GM23338 (cell line): ENCODE data around the gene RFX2. TPM values are rescaled to one million over a fixed set of nuclear protein-coding genes. Genes with fewer than 3 reads are reported as not detected.

Experiments
- ATAC-seq: fragments of 200-7000 bp; cut with Tn5 transposase; 3 replicates; pipeline ENCODE4 v1.9.1; 2020
- DNase-seq: peaks from one replicate; pipeline ENCODE4 v3.0.0-alpha.2; 2015; ENCODE audit warnings: low spot score
- H2AFZ ChIP-seq: fragments of 200-600 bp; sonication (generic); 2 replicates; pipeline ENCODE4 v1.8.0; 2016; ENCODE audit warnings: antibody characterized with exemption, mild to moderate bottlenecking, moderate library complexity
- H3F3A ChIP-seq: fragments of 200-600 bp; sonication (generic); replicated peaks from 2 replicates; pipeline ENCODE4 v1.8.0; 2017; ENCODE audit warnings: antibody characterized with exemption, mixed run types, low read depth
- H3K27ac ChIP-seq: fragments of 200-600 bp; sonication (generic); 2 replicates; pipeline ENCODE4 v1.6.1; 2016; ENCODE audit warnings: low read depth
- H3K27me3 ChIP-seq: fragments of 200-600 bp; sonication (generic); 2 replicates; pipeline ENCODE4 v1.8.0; 2016; ENCODE audit warnings: mild to moderate bottlenecking, mixed run types, moderate library complexity; ENCODE audit not compliant: insufficient read depth
- H3K36me3 ChIP-seq: fragments of 200-600 bp; sonication (generic); 2 replicates; pipeline ENCODE4 v1.8.0; 2016; ENCODE audit warnings: mild to moderate bottlenecking; ENCODE audit not compliant: insufficient read depth
- H3K4me1 ChIP-seq: fragments of 200-600 bp; sonication (generic); 2 replicates; pipeline ENCODE4 v1.8.0; 2016; ENCODE audit warnings: mild to moderate bottlenecking, moderate library complexity; ENCODE audit not compliant: insufficient read depth
- H3K4me2 ChIP-seq: fragments of 200-600 bp; sonication (generic); 2 replicates; pipeline ENCODE4 v1.7.1; 2017; ENCODE audit warnings: mixed run types
- H3K4me3 ChIP-seq: fragments of 200-600 bp; sonication (generic); 2 replicates; pipeline ENCODE4 v1.6.1; 2016; ENCODE audit warnings: mixed run types
- H3K79me2 ChIP-seq: fragments of 200-600 bp; sonication (generic); replicated peaks from 2 replicates; pipeline ENCODE4 v1.8.0; 2017; ENCODE audit warnings: mild to moderate bottlenecking; ENCODE audit not compliant: insufficient read depth
- H3K9me2 ChIP-seq: fragments of 200-600 bp; sonication (generic); 2 replicates; pipeline ENCODE4 v1.8.0; 2017; ENCODE audit not compliant: insufficient read depth
- H4K20me1 ChIP-seq: fragments of 200-600 bp; sonication (generic); replicated peaks from 2 replicates; pipeline ENCODE4 v1.8.0; 2017; ENCODE audit warnings: mild to moderate bottlenecking; ENCODE audit not compliant: insufficient read depth
- H3K27ac Mint-ChIP-seq: 2 replicates; pipeline ENCODE4 v1.8.0; 2020; ENCODE audit warnings: inconsistent platforms, mild to moderate bottlenecking, moderate library complexity, mixed read lengths
- H3K27me3 Mint-ChIP-seq: 3 replicates; pipeline ENCODE4 v1.8.0; 2022; ENCODE audit warnings: low read depth, mild to moderate bottlenecking, moderate library complexity, mixed read lengths, inconsistent platforms; ENCODE audit not compliant: insufficient read depth, poor library complexity
- H3K36me3 Mint-ChIP-seq: 3 replicates; pipeline ENCODE4 v1.8.0; 2021; ENCODE audit warnings: low read depth, mild to moderate bottlenecking, inconsistent platforms, moderate library complexity, mixed read lengths
- H3K4me1 Mint-ChIP-seq: 3 replicates; pipeline ENCODE4 v1.8.0; 2020; ENCODE audit warnings: mild to moderate bottlenecking, inconsistent platforms, mixed read lengths
- H3K4me3 Mint-ChIP-seq: 3 replicates; pipeline ENCODE4 v1.8.0; 2021; ENCODE audit warnings: moderate library complexity, mild to moderate bottlenecking, inconsistent platforms, mixed read lengths
- H3K9me3 Mint-ChIP-seq: 3 replicates; pipeline ENCODE4 v1.8.0; 2020; ENCODE audit warnings: moderate library complexity, mild to moderate bottlenecking, inconsistent platforms, mixed read lengths
- CREB1 ChIP-seq: fragments of 250-450 bp; sonication (Bioruptor Pico); IDR thresholded peaks from 2 replicates; pipeline ENCODE4 v1.5.0; 2020; ENCODE audit warnings: low read depth, mild to moderate bottlenecking, moderate library complexity
- CTCF ChIP-seq, 2 experiments: fragments of 200-600 bp in 1 of 2; sonication (generic) in 1 of 2; conservative IDR thresholded peaks; 2 replicates each; pipeline versions ENCODE4 v1.5.1 to v1.6.1; 2016 to 2017; ENCODE audit warnings: antibody characterized with exemption in 2 of 2, low read depth in 2 of 2, mild to moderate bottlenecking in 2 of 2, moderate library complexity in 1 of 2
- ETS1 ChIP-seq: IDR thresholded peaks from 2 replicates; pipeline ENCODE4 v1.6.1; 2016; ENCODE audit warnings: antibody characterized with exemption
- EZH2 ChIP-seq: fragments of 200-600 bp; sonication (generic); IDR thresholded peaks from one replicate; pipeline ENCODE4 v1.8.0; 2017; ENCODE audit warnings: antibody characterized with exemption, mild to moderate bottlenecking, low read depth; ENCODE audit not compliant: unreplicated experiment
- EZH2phosphoT487 ChIP-seq: fragments of 200-600 bp; sonication (generic); IDR thresholded peaks from one replicate; pipeline ENCODE4 v1.8.1; 2018; ENCODE audit warnings: antibody characterized with exemption; ENCODE audit not compliant: unreplicated experiment
- JUNB ChIP-seq: IDR thresholded peaks from one replicate; pipeline ENCODE4 v1.6.1; 2016; ENCODE audit warnings: antibody characterized with exemption; ENCODE audit not compliant: unreplicated experiment
- NANOG ChIP-seq: IDR thresholded peaks from 2 replicates; pipeline ENCODE4 v1.6.1; 2016; ENCODE audit warnings: antibody characterized with exemption, borderline replicate concordance
- POLR2AphosphoS5 ChIP-seq: IDR thresholded peaks from 2 replicates; pipeline ENCODE4 v1.6.1; 2016; ENCODE audit warnings: antibody characterized with exemption, low read depth
- REST ChIP-seq: IDR thresholded peaks from one replicate; pipeline ENCODE4 v1.6.1; 2018; ENCODE audit warnings: antibody characterized with exemption; ENCODE audit not compliant: unreplicated experiment
- STAT1 ChIP-seq: IDR thresholded peaks from one replicate; pipeline ENCODE4 v1.6.1; 2016; ENCODE audit warnings: antibody characterized with exemption; ENCODE audit not compliant: unreplicated experiment
- ZNF114 ChIP-seq: fragments of 250-450 bp; sonication (Bioruptor Pico); IDR thresholded peaks from 2 replicates; pipeline ENCODE4 v1.5.0; 2020; ENCODE audit warnings: mild to moderate bottlenecking, moderate library complexity
- ZNF331 ChIP-seq: fragments of 250-450 bp; sonication (Bioruptor Pico); IDR thresholded peaks from 2 replicates; pipeline ENCODE4 v1.5.0; 2020; ENCODE audit warnings: low read depth, mild to moderate bottlenecking, moderate library complexity
- ZNF462 ChIP-seq: fragments of 250-450 bp; sonication (Bioruptor Pico); IDR thresholded peaks from 2 replicates; pipeline ENCODE4 v1.5.0; 2020; ENCODE audit warnings: mild to moderate bottlenecking, moderate library complexity
- polyA plus RNA-seq: library from polyadenylated mRNA; unstranded; fragments of >200 nt; fragmentation: Nextera tagmentation; extraction: Ambion mirVana; gene quantifications from 2 replicates; pipeline ENCODE4 v1.2.1, GENCODE V29; 2016
- total RNA-seq: library from RNA; depleted of rRNA; stranded (reverse); fragments of >200 nt; shearing (Covaris generic); gene quantifications from 2 replicates; pipeline ENCODE4 v1.2.3, GENCODE V29; 2014

RFX2 gene
- total and polyA plus RNA-seq, 2 experiments from 2014 or later, result 4.6 to 13.0 TPM

- no peak overlapping the region for H3K4me2 ChIP-seq
- no peak for ATAC-seq
- no peaks in the 10 kb centered on the region for H3F3A ChIP-seq
- H3K36me3 Mint-ChIP-seq, result peaks cover 4% of the 10 kb centered on the region
- H3K9me3 Mint-ChIP-seq, result peaks cover 31% of the 10 kb centered on the region
- H3K4me1 Mint-ChIP-seq, result no peaks in the 10 kb centered on the region
- H3K9me2 ChIP-seq, result no peaks in the 10 kb centered on the region
- no peaks in the 10 kb centered on the region for H4K20me1 ChIP-seq
- no peak overlapping the region for H3K27ac ChIP-seq
- H3K27me3 Mint-ChIP-seq, result no peaks in the 10 kb centered on the region
- H3K4me1 ChIP-seq, result no peaks in the 10 kb centered on the region
- no peak for TF ChIP-seq EZH2phosphoT487
- no peak for TF ChIP-seq JUNB
- TF ChIP-seq ZNF462, result no peak
- TF ChIP-seq NANOG, result no peak
- TF ChIP-seq CTCF (conservative IDR thresholded peaks at IDR 0.05; ENCODE audit: low read depth in 2 of 2), result no peak
- no peak for TF ChIP-seq ZNF114 (CRISPR knock-in tag)
- TF ChIP-seq POLR2AphosphoS5, result no peak
- no peak for TF ChIP-seq REST
- TF ChIP-seq ETS1, result no peak
- no peak for TF ChIP-seq ZNF331 (CRISPR knock-in tag)
- no peak for TF ChIP-seq EZH2
- no peak for TF ChIP-seq STAT1
- TF ChIP-seq CREB1 (CRISPR knock-in tag), result no peak
- H3K79me2 ChIP-seq, result no peaks in the 10 kb centered on the region
- no peak for DNase-seq
- H3K36me3 ChIP-seq, result no peaks in the 10 kb centered on the region
- H2AFZ ChIP-seq, result no peak overlapping the region
- H3K27me3 ChIP-seq, result no peaks in the 10 kb centered on the region
- no peak overlapping the region for H3K27ac Mint-ChIP-seq
- no peak overlapping the region for H3K4me3 ChIP-seq
- H3K4me3 Mint-ChIP-seq, result no peak overlapping the region
Observed at GRCh38 chr19:6117534-6117933, 7.2 kb upstream of the RFX2 start.
